ENCODE data around the gene IL2RA. TPM values are rescaled to one million over a fixed set of nuclear protein-coding genes. Genes with fewer than 3 reads are reported as not detected.

Gene IL2RA
- total RNA-seq, 1 donor from 2014 or later = 459 TPM

GRCh38 chr10:6061056-6061455 lies 1.1 kb downstream of the IL2RA start:
- intact Hi-C loops (cut with micrococcal nuclease) = no loop called here

DNA sequence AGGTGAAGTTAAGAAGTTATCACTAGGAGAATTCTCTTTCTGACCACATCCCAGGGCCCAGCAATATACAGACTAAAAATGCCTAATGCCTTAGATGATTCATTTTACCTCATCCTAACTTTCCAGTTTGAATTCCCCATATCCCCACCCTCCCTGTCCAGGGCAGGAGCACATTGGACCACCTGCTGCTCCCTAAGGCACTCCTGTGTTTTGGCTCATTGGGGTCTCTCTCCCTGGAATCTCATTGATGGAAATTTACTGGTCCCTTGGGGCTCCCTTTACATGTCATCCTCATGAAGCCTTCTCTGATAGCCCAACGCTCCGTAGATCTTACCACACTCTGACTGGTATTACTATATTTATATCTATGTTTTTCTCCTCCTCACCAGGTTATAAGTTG lies 2.7 kb downstream of the IL2RA start:
- intact Hi-C loops (cut with micrococcal nuclease) = loop anchor here (2.0 to 10.0 kb wide), 4 partner anchors 15 to 1995 kb away; partner anchors contain the start of genes GATA3 and TASOR2

DNA sequence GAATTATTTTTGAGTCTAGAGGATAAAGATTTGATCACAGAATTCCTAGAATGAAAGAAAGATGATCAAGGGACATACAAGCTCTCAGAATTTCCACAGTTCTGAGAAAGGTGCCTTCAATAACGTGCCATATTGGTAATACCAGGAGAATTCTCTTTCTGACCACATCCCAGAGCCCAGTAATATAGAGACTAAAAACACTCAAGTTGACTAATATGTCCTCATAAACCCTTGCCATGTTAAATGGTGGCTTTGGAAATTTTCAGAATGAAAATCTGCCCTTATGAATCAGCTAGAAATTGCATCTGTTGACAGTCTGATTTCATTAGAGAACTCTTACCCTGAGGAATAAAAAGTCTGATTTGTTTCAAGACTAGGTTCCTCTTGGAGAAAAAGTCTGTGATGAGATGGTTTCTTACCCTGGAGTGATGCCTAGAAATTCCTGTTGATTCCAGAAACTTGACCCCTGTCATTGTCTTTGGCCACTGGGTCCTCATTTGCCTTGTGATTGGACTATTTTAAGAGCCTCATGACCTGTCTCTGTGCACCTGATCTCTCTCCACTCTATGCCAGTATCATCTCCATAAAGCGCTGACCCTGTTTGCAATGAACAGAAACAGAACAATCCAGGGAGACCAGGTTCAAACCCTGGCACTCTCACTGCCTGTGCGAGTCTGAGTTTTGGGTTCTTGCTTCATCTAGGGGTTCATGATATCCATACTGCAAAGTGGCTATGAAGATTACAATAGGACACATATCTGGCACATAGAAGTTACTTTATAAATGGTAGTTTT lies 3.3 kb downstream of the IL2RA start:
- intact Hi-C loops (cut with micrococcal nuclease) = loop anchor here (2.0 to 10.0 kb wide), 4 partner anchors 14 to 1996 kb away; partner anchors contain the start of genes GATA3 and TASOR2

DNA sequence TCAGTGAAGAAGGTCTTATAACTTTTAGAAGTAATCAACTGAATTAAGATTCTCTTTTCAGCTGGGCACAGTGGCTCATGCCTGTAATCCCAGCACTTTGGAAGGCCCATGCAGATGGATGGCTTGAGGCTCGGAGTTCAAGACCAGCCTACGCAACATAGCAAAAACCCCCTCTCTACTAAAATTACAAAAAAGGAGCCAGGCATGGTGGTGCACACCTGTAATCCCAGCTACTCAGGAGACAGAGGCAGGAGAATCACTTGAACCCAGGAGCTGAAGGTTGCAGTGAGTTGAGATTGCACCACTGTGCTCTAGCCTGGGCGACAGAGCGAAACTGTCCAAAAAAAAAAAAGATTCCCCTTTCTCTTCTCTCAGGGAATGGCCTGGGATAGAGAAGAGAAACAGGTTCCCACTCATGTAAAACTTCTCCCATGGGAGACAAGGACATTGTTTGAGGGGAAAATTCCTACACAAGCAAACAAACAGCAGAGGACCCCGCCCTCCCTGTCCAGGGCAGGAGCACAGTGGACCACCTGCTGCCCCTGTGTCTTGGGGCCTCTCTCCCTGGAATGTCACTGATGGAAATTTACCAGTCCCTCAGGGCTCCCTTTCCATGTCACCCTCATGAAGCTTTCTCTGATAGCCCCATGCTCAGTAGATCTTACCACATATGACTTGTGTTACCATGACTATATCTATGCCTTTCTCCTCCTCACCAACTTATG lies 5.6 kb downstream of the IL2RA start:
- intact Hi-C loops (cut with micrococcal nuclease) = loop anchor here (10.0 kb wide), 2 partner anchors 372 to 1998 kb away; partner anchors contain the start of genes GATA3 and TASOR2

DNA sequence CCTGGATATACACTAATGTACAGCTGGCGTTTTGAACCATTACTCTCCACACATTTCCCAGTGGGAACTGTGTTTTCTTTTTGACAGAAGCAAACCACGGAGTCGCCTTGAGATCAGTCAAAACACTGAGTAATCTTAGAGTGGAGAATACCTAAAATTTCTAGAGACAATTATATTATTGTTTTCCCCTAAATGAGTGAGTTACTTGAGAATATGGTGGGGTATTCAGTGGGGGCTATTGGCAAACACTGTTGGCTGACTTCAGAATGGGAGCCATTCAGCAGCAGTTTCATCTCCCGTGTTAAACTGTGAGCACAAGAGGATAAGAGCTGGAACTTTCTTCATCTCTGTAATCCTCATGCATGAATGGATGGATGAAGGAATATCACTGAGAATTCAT lies 6.2 kb downstream of the IL2RA start:
- intact Hi-C loops (cut with micrococcal nuclease) = loop anchor here (10.0 kb wide), 2 partner anchors 371 to 1999 kb away; partner anchors contain the start of genes GATA3 and TASOR2

GRCh38 chr10:6054884-6055283 lies 7.3 kb downstream of the IL2RA start:
- intact Hi-C loops (cut with micrococcal nuclease) = loop anchor here (5.0 to 10.0 kb wide), 4 partner anchors 147 to 2000 kb away; partner anchors contain the start of genes GATA3, PFKFB3 and TASOR2

DNA sequence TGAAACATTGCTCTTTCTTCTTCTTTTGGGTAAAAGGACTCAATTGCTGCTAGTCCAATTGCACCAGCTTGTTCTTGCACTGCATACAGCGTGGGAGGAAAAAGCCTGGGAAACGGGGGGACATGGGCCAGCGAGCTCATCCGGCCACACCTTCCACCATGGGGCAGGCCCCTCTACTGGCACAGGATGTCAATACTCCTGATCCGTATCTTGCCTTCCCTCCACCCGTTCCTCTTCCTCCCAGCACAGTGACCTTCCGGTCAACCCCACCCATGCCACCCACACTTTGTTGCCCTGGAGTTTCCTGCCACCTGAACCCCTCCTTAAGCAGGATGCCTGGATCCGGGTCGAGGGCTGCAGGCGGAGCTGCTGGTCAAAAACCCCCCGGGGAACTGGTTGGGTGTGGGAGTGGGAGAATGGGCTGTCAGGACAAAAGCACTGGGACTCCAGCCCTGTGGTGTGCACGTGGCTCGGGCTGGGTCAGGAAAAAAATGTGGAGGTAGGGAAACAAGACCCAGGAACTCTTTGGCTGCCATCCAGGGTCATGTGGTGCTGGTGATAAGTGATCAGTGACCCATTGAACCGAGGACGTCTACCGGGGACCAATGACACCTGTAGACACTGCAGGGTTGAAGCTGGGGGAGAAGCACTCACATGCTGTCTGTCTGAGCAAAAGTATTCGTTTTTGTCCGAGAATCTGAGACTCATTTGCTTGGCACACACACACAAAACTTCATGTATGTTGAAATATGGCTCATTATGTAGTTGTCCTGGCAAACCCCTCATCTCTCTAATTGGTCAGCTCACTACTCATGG lies 8.1 kb downstream of the IL2RA start:
- intact Hi-C loops (cut with micrococcal nuclease) = loop anchor here (5.0 to 10.0 kb wide), 4 partner anchors 148 to 2001 kb away; partner anchors contain the start of genes GATA3, PFKFB3 and TASOR2

DNA sequence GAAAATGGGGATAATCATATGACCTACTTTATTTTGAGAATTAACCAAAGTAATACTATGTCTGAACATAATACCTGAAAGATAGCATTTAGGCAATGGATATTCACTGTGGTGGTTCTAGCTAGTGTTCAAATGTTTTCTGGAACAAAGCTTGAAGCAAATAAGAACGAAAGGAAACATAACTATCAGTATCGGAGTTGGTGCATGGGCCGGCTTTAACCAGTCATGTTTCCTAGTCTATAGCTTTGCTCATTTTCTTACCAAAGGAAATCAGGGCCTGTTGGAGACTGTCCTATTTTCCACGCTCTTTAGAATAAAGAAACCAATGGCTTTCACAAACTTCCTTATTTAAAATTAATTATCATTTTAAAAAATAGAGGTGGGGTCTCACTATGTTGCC lies 8.9 kb downstream of the IL2RA start:
- intact Hi-C loops (cut with micrococcal nuclease) = loop anchor here (5.0 to 10.0 kb wide), 4 partner anchors 149 to 2001 kb away; partner anchors contain the start of genes GATA3, PFKFB3 and TASOR2

GRCh38 chr10:6052247-6053221 lies 9.6 kb downstream of the IL2RA start:
- intact Hi-C loops (cut with micrococcal nuclease) = loop anchor here (5.0 to 10.0 kb wide), 4 partner anchors 150 to 2002 kb away; partner anchors contain the start of genes GATA3, PFKFB3 and TASOR2

- intact Hi-C loops (cut with micrococcal nuclease) = loop anchor here (1.0 to 10.0 kb wide), 12 partner anchors 11 to 2004 kb away; partner anchors contain the start of genes ANKRD16, GATA3, IL2RA and PFKFB3
Measured at GRCh38 chr10:6050801-6051445, 11.2 kb downstream of the IL2RA start.

DNA sequence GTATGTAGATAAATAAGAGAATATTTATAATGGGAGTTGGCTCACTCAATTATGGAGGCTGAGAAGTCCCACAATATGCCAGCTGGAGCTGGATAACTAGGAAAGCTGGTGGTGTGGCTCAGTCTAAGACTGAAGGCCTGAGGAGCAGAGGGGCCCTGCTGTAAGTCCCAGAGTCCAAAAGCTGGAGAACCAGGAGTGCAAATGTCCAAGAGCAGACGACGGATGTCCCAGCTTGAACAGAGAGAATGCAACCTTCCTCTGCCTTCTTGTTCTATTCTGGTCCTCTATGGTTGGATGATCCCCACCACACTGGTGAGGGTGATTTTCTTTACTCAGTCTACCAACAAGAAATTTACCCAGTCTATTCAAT lies 13.2 kb downstream of the IL2RA start:
- intact Hi-C loops (cut with micrococcal nuclease) = no loop called here

DNA sequence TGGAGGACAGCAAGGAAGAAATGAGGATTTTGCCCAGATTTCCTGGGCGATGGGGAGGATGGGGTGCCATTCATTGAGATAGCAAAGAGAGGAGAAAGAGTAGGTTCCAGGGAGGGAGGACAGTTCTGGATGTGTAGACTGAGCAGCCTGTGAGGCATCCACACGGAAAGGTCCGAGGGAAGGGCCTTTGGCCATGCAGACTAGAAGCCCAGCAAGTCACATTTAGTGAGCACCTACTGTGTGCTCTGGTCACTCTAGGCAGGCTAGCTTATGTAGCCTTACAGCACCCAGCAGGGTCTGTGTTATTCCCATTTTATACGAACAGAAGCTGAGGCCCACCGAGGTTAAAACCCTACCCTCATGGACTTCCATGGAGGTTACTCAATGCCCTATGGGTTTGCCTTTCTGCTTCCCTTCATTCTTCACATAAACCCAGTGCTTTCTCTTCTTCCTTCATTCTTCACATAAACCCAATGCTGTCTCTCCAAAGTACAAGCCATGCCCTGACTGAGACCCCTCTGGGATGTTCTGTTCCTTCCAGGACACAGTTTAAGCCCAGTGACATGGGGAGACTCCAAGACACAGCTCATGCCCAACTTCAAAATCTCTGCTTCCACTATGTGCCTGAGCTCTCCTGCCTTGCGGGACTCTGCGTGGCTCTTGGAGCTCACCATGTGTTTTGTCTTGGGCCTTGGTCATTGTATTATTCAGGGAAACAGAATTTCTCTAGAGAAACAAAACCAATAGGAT lies 13.7 kb downstream of the IL2RA start:
- intact Hi-C loops (cut with micrococcal nuclease) = no loop called here

- intact Hi-C loops (cut with micrococcal nuclease) = loop anchor here (1.0 kb wide), 1 partner anchor 159 kb away; the partner anchor contains the start of gene ANKRD16
Measured at GRCh38 chr10:6047847-6048246, 14.3 kb downstream of the IL2RA start.

DNA sequence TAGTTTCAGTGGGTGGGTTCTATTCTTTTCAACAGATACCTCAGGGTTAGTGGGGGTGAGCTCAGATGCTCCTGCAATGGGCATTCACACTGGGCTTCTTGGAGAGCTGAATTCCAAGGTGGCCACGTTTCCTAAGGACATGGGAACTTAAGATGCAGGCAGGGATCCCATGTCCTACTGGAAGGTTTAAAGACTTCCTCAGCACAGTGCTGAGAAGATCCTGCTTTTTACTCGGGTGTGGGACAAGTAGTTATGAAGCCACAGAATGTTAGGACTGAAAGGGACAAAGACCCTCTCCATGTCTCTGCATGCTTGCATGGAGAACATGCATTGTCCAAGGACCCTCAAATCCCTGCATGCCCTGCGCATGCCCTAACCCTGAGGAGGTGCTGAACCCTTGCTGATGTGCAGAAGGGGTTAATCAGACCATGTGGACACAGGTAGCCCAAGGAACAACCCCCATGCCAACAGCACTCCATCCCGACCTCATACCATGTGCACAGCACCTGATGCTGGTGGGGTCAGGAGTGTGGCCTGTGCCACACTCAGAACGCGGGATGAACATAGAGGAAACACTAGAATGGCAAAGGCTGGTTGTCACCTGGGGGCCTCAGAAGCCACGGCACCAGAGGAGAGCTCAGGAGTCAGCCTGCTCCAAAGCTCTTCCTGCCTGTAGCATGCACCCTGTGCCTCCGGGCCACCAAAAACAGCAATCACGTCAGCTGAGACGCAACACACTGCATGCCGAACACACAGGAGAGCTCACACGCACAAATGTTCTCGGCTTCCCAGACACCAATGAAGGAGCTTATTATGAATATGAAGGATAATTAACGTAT lies 15.2 kb downstream of the IL2RA start:
- intact Hi-C loops (cut with micrococcal nuclease) = loop anchor here (1.0 kb wide), 2 partner anchors 9 to 158 kb away; partner anchors contain the start of gene ANKRD16

DNA sequence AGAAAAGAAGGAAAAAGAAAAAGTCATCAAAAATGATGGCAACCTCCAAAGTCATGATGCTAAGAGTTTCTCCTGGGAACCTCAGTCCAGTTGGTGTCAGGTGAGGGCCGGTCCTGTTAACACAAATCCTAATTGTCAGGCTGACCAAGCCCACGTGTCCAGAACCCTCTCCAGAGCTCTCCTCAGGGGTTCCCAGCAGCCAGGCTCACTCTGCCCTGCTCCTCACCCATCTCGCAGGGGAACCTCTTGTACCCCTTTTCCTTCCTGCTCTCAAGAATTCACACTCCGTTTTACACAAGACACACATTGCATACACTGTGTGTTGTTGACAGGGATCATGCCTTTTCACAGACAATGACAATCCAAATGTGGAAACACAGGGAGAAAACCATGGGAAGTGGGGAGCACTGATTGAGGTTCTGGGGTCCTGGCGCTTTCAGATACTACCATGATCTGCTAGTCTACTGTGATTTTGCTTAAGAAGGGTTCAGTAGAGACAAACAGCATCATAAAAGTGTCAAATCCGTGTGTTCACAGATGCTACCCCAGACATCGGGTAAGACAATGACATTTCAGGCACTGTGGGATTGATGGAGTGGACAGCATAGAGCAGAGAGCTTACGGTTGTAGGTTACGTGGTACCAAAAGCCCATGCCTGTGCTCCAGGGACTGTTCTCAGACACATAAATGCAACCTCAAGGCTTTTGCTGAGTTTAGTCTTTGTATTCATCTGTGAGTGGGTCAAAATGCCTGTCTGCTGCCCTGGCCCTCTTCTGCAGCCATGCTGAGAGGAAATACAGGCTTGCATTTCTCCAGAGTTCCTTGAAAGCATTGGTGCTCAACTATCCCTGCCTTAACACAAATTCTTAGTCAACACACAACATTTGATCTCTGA lies 16.0 kb downstream of the IL2RA start:
- intact Hi-C loops (cut with micrococcal nuclease) = loop anchor here (1.0 to 2.0 kb wide), 2 partner anchors 8 to 13 kb away; no protein-coding TSS in a partner anchor

DNA sequence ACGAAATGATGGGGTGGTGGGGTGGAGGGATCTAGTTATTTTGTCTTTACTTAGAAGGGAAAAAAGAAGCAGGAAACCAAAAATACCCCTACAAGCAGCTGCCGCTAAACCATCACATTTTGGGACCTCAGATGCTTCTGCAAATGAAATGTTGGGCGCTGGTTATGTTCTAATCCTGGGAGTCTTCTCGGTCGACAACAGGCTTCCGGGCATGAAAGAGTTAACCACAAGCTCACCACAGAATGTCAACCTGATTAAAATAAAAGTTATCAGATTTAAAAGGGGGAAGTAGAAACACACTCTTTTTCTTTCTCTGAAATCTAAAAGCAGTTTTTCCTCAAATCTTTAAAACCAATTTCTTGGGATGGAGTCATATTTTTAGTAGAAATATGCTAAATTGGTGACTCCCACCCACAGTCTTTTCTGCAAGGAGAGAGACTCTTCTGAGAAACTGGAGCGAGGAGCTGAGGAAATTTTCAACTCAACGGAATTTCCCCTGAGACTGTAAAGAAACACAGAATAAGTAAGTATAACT lies 16.8 kb downstream of the IL2RA start:
- intact Hi-C loops (cut with micrococcal nuclease) = loop anchor here (2.0 kb wide), 1 partner anchor 13 kb away; no protein-coding TSS in a partner anchor

Data from T-helper 1 cell treated with Interleukin-12 subunit alpha and Interleukin-12 subunit beta and Interleukin-4 antibody, amounts not matched to agents 30 ng/mL and 1 ng/mL, for 36 hours (primary cell).